ENCODE results near the gene CCNH. TPM values are rescaled to one million over a fixed set of nuclear protein-coding genes. Genes with fewer than 3 reads are reported as not detected.

CCNH gene
- total RNA-seq, 1 donor: 58.3 TPM

- H3K4me3 ChIP-seq (ENCODE audit: low read depth, low read length): no peak overlapping the region
- TF ChIP-seq, protein P1, sequence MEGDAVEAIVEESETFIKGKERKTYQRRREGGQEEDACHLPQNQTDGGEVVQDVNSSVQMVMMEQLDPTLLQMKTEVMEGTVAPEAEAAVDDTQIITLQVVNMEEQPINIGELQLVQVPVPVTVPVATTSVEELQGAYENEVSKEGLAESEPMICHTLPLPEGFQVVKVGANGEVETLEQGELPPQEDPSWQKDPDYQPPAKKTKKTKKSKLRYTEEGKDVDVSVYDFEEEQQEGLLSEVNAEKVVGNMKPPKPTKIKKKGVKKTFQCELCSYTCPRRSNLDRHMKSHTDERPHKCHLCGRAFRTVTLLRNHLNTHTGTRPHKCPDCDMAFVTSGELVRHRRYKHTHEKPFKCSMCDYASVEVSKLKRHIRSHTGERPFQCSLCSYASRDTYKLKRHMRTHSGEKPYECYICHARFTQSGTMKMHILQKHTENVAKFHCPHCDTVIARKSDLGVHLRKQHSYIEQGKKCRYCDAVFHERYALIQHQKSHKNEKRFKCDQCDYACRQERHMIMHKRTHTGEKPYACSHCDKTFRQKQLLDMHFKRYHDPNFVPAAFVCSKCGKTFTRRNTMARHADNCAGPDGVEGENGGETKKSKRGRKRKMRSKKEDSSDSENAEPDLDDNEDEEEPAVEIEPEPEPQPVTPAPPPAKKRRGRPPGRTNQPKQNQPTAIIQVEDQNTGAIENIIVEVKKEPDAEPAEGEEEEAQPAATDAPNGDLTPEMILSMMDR (IDR thresholded peaks at IDR 0.05; ENCODE audit: insufficient read depth, low read depth, low read length): no peak
- no peak for DNase-seq (ENCODE audit: low read depth)
These were observed 5.8 kb upstream of the CCNH start for GRCh38 chr5:87418506-87418905.

DNA sequence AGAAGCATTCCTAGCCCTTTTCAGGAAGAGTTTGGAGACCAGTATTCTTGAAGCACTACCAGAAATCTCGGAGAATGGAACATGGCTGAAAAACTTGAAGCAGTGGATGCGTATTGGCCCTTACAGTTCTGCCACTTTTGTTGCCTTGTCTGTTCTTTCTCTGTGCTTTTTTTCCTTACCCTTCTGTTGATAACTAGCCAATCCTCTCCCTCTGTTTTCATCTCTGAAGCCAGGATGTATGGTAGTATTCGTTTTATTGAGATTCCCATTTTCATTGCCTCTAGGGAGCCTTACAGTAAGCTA is 564 bp upstream of the CCNH start:
- TF ChIP-seq, protein P1 (IDR thresholded peaks at IDR 0.05; ENCODE audit: insufficient read depth, low read depth, low read length): no peak
- no peak for DNase-seq (ENCODE audit: low read depth)
- H3K4me3 ChIP-seq (ENCODE audit: low read depth, low read length): peak overlapping the region; percentile 97

DNA sequence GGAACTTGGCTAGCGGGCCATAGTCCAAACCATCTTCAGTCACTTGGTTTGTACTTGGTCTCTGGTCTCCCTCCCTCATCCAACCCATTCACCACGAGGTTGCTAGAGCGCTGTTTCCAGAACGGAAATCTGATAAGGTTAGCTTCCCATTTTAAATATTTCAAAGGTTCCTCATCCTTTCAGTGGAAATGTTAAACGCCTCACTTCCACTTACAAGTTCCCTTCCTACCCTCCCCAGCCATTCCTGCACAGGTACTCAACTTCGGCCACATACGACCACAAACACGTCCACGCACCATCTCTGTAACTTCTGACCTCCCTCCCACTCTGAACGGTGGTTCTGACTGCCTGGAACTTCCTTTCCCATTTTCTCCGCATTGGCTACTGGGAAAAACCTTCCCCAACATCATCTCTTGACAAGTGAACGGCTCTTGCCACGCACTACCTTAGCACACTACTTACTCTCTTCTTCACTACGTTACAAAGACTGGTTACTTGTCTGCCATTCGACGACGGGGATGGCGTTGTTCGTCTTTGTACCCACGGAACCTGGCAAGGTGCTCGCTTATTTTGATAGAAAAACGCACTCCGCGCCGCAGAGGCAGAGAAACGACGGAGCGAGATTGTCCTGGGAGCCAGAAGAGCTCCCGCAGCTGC is 629 bp downstream of the CCNH start:
- DNase-seq (ENCODE audit: low read depth): peak; percentile 59
- H3K4me3 ChIP-seq (ENCODE audit: low read depth, low read length): peak overlapping the region; percentile 97
- TF ChIP-seq, protein P1 (IDR thresholded peaks at IDR 0.05; ENCODE audit: insufficient read depth, low read depth, low read length): no peak

- peak; percentile 30 for DNase-seq (ENCODE audit: low read depth)
- TF ChIP-seq, protein P1 (IDR thresholded peaks at IDR 0.05; ENCODE audit: insufficient read depth, low read depth, low read length): no peak
- peak overlapping the region; percentile 97 for H3K4me3 ChIP-seq (ENCODE audit: low read depth, low read length)
These were observed 1.2 kb downstream of the CCNH start for GRCh38 chr5:87411586-87411972.

- DNase-seq (ENCODE audit: low read depth): peak; percentile 83
- TF ChIP-seq, protein P1 (IDR thresholded peaks at IDR 0.05; ENCODE audit: insufficient read depth, low read depth, low read length): no peak
- peak overlapping the region; percentile 97 for H3K4me3 ChIP-seq (ENCODE audit: low read depth, low read length)
These were observed 1.8 kb downstream of the CCNH start for GRCh38 chr5:87410931-87411330.

DNA sequence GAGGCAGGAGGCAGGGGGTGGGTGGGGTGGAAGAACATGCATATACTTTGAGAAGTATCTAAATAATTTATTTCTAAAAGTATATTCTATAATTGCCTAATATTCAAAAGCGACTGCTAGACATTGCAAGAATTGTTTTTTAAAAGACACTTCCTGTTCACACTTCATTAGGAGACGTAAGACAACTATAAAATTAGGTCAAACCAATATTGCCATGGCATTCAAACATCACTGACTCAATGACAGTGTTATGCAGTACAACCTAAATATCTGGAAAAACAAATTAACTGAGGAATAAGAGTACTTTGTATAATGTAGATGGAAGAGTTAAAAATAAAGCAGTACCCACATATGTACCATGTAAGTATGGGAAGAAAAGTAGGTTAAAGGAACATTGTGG is 4.5 kb downstream of the CCNH start:
- no peak for DNase-seq (ENCODE audit: low read depth)
- TF ChIP-seq, protein P1 (IDR thresholded peaks at IDR 0.05; ENCODE audit: insufficient read depth, low read depth, low read length): no peak

More for the DNA sequence above, 4.5 kb downstream of the CCNH start:
- H3K4me3 ChIP-seq (ENCODE audit: low read depth, low read length): no peak overlapping the region
